ENCODE results near the gene TMEM235.

The TMEM235 gene

DNA sequence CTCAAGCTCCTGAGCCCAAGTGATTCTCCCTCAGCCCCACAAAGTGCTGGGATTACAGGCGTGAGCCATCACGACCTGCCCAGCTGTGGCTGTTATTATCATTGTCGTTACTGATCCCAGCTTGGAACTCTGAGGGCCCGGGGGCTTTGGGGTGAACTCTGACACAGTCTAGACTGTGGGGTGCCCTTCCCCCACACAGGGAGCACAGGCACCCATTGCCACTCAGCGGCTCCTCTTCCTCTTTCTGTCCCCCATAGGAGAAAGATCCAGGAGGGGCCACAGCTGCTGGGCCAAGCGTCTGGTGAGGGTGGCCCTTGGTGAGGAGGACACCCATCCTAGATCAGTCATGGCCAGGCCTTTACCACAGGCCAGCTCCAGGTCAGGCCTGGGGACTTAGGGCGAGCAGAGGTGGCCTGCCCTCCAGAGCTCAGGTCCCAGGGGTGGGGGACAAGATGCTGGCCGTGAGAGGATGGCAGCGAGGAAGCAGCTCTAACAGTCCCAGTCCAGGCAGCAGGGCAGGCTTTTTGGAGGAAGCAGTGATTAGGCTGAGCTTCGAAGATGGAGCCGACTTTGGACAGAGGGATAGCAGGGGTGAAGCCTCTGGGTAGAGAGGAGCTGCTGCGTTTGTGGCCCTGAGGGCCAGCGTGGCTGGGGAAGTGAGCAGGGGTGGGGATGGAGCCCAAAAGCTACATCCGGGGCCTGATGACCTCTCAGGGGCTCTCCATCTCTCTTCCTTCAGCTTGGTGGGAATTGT, 24.7 kb downstream of the TMEM235 start:
- DNase-seq: no peak

- no peak for DNase-seq
These were observed 25.5 kb downstream of the TMEM235 start for GRCh38 chr17:78256707-78257591.

DNA sequence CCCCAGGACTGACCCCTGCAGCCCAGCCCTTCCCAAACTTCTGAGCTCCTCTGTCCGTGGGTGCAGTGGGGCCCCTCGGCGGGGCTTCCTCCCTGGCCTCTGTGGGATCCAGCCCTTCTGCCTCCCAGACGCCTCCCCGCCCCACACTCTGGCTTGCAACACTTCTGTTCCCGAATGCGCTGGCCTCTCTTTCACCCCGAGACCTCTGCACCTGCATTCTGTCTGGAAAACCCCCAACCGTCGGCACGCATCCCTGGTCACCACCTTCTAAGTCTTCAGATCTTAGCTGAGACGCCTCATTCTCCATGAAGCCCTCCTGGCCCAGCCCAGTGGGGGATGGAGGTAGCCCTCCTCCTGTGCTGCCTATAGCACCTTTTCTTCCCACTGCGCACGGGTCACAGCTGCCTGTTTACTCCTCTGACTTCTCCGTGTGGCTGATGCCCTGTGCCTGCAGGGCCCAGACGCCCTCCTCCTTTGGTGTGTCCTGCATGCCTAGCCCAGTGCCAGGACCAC, 26.4 kb downstream of the TMEM235 start:
- DNase-seq: no peak

DNA sequence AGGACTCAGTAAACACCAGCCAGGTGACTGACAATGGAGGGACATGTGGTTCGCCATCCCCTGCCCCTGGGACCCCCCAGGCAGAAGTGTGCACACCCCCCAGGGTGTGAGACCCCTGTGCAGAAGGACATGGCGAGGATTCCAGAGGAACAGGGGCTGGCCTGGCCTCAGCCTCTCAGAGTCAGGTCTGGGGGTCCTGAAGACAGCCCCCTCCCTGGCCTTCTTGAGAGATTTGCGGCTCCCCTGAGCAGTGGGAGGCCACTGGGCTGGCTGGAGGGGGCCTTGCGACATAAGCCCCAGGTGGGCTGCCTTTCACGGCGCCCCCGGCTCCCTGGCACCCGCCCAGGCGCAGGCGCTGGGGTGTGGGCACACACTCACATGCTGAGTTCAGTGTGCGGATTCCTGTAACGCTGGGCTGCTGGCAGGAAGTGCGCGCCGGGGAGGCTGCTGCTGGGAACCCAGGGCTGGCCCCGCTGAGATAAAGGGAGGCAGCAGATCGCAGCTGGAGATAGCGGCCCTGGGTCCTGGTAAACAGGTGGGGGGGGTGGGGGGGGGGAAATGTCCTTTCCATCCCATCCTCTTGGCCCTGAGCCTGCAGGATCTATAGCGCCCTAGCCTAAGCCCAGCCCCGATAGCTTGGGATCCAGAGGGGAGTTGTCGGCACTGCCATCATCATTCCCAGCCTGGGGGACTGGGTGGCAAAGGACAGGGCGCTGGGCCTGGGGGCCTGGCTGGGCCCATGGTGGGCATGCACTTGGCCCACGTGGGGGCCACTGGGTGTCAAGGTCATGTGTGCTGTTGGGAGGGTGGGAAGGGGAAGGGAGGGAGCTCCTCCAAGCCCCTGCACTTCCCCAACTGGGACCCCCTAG, 27.1 kb downstream of the TMEM235 start:
- no peak for DNase-seq

- no peak for DNase-seq
These were observed 27.7 kb downstream of the TMEM235 start for GRCh38 chr17:78259192-78259554.

DNA sequence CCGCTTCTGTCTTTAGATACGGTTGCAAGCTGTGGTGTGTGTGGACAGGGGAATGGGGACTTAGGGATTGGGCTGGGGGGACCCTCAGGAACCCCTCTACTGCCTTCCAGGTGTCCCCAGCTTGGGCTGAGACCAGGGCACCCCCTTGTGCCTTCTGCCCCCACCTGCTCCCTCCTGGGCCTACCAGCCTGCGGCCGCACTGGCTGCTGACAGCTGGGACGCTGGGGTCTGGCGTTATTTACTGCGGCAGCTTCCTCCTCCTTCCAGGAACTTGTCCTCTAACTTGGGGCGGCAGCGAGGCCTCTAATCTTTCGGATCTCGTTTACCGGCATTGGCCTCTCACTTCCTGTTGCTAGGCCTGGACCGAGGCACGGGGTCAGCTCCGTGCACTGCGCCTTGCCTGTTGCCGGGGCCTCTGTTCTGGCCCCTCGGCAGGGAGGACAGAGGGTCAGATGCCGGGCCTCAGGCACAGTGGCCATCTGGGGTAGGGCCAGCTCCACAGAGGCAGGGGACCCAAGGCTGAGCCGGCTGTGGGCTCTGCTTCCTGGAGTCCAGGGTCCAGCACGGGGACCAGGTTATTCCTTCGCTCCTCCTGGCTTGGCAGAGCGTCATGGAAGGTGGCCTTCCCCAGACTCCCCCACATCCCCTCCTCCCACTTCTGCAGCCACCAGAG, 31.8 kb downstream of the TMEM235 start:
- no peak for DNase-seq

DNA sequence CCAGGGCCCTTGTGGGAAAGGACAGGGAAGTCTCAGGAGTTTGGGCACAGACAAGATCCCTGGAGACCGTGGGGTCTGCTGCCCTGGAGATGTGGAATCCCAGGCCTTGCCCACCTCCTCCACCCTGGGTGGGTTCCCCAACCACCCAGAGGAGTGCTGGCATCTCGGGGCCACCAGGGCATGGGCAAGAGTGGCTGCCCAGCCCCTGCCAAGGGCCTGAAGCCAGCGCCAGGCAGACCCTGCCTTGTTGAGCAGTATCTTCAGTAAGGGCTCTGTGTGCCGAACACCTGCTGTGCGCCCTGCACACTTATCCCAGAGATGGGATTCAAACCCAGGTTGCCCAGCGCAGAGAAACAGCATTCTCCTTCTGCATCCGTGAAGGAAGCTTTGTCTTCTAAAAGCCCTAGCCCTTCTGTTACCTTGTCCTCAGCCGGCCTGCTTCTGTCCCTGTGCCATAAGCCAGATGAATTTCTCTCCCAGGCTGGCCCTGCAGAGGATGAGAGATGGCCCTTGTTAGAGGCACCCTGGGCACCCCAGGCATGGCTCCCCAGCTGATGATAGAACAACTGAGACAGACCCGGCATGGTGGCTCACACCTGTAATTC, 32.4 kb downstream of the TMEM235 start:
- DNase-seq: no peak

DNA sequence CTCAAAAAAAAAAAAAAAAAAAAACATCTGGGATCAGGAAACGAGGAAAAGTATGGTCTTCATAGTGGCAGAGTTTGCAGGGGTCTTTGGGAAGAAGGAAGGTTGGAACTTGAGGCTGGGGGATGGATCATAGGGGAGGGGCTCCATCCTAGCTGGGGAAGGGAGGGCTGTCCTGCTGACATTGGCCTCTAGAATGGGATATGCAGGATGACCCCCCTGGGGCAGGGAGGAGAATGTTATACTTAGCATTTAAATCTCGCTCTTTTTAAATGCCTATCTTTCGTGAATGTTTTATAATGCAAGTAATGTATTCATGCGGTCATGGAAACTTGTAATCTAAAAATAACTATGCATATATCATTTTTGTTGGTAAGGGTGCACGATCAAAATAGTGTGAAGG, 33.2 kb downstream of the TMEM235 start:
- DNase-seq: no peak

GRCh38 chr17:78265121-78265520, 33.7 kb downstream of the TMEM235 start:
- DNase-seq: no peak

- no peak for DNase-seq
These were observed 34.8 kb downstream of the TMEM235 start for GRCh38 chr17:78266231-78266631.

DNA sequence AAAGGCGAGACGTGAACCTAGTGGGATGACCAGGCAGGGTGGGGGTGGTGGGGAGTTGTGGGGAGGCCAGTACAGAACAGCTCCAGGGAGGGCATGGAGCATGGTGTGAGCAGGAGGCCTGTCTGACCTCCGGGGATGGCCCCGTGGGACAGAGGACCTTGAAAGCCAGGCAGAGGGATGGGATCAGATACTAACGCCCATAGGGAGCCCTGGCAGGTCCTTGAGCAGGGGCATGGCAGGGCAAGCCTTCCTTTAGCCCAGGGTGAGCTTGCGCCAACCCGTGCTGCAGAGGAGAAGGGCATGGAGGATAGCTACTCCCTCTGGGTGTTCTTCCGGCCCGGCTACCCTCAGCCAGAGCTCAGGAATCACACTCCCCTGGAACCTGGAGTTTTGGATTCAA, 35.3 kb downstream of the TMEM235 start:
- DNase-seq: no peak

DNA sequence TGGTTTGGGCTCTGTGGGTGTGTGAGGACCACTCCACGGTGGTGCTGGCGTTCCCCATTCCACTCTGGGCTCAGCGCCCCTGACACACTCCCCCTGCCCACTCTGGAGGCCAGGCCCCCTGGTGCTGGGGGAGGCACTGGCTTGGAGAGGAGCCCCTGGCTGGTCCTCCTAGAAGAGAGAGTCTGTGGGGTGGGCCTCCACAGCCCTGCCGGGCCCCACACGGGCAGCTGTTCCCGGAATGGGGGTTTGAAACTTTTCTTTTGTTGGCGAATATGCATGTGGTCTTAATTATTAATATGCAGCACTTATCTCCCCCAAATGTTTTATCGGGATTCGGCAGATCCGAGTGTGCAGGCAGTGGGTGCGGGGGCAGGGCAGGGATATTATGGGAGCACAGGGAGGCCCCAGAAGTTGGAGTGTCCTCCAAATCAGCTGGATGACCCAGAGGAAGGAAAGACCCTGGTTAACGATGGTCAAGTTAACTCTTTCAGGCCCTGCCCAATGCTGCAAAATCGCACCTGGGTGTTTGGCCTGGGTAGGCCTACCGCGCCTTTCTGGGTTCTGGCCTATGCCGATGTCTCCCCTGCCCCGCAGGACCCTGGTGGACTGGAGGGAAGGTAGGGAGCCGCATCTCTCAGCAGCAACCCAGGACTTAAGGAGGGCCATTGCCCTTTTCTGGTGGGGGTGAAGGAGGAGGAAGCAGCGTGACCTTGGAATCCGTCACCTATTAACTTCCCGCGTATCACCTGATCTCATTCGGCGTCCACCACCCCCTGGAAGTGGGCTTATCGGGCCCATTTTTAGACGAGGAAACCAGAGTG, 36.0 kb downstream of the TMEM235 start:
- DNase-seq: no peak

DNA sequence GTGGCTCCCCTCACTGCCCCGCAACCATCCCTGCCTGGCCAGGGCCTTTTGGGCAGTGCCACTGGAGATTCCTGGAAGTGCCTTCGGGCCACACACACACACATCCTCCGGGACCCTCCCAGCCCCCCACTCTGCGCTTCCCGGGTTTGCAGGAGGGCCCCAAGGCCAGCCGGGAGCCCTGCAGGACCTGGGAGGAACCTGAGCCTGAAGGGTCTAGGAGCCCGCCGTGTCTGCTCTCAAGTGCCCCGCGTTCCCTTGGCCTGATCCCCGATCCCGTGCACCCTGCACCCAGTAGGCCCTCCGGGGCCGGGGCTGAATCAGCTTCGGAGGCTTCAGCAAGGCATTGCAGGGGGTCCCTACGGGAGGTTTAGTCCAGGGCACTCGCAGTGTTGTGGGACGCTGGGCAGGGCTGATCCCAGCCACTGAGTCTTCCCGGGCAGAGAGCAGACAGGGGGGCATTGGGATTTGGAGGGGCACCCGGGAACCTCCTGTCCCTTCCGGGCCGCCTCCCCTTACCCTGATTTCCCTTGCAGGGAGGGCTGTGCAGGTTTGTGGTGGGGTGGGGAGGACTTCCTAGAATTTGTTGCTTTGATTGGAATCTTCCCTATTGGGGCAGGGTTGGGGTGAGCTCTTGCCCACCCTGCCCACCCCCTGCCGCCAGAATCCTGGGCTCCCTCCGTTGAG, 36.9 kb downstream of the TMEM235 start:
- DNase-seq: no peak

- DNase-seq: no peak
These were observed 37.8 kb downstream of the TMEM235 start for GRCh38 chr17:78268951-78269905.

GRCh38 chr17:78269955-78270381, 38.5 kb downstream of the TMEM235 start:
- DNase-seq: no peak

GRCh38 chr17:78271419-78272170, 40.2 kb downstream of the TMEM235 start:
- no peak for DNase-seq

- DNase-seq: no peak
These were observed 40.9 kb downstream of the TMEM235 start for GRCh38 chr17:78272181-78272913.

GRCh38 chr17:78272914-78273258, 41.5 kb downstream of the TMEM235 start:
- DNase-seq: no peak

Data from hippocampal formation (tissue), 2 donors.